ENCODE measurements around the gene CILP2.

GRCh38 chr19:19551853-19552192 is 13.8 kb downstream of the CILP2 start:
- TF ChIP-seq EP300 (IDR thresholded peaks at IDR 0.05) (no peak), CTCF (IDR thresholded peaks at IDR 0.05) (no peak)
